HG03175 (cell line): ENCODE results near the gene TDO2.
A peak's percentile ranks its signal among the peaks of the same experiment; 100 is the strongest.
"Not testable (repeated sequence)": the region's sequence is repeated elsewhere in the genome, so short reads cannot be mapped to it uniquely, and the experiment has no call there.

Experiments used
- ATAC-seq: cut with Tn5 transposase; IDR thresholded peaks from one replicate; pipeline ENCODE4 v1.9.1; 2021; ENCODE audit warnings: mild to moderate bottlenecking, moderate library complexity; ENCODE audit not compliant: unreplicated experiment

Gene TDO2

DNA sequence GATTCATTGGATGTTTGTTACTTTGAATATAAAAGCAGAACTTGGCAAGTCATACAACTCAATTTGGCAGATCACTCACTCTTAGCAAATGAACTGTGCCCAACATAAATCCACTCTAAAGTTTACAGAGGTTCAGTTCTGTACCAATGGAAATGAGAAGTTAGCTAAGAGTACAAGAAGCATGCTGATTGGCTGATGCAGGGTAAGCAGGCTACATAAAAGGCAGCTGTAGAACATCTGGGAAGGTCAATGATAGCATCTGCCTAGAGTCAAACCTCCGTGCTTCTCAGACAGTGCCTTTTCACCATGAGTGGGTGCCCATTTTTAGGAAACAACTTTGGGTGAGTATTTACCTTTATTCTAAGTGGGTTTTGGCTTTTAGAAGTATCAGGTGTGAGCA lies at the start of gene TDO2:
TDO2 (plus strand) TSS at position 244 of the 400 bp plus-strand sequence; CDS start at position 307, 63 bp downstream.
- ATAC-seq: no peak

DNA sequence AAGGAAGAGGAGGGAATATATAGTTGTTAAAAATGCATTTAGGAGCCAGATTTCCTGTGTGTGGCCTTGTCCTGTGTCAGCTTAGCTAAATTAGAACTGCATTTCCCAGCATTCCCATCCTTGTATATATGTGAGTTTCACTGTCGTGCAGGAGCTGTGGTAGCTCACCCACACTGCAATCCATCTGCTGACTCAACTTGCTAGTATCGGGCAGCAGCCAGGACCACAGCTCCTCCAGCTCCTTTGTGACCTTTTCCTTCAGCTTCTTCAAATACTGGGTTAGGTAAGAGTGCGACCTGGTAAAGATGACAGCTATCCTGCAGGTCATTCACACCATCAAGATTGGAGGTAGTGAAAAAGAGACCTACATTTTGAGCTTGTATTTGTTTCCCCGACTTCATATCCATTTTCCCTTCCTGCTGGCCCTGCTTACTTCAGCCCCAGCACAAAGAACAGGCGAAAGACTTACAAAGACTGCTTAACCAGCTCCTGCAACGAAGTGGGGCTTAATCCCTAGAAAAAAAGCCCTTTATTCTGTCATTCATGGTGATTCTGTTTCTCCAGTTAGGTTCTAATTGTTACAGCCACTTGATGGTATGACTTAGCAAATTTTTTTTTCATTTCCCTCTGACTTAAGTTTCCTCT lies 48.8 kb upstream of the TDO2 start:
- no peak for ATAC-seq

DNA sequence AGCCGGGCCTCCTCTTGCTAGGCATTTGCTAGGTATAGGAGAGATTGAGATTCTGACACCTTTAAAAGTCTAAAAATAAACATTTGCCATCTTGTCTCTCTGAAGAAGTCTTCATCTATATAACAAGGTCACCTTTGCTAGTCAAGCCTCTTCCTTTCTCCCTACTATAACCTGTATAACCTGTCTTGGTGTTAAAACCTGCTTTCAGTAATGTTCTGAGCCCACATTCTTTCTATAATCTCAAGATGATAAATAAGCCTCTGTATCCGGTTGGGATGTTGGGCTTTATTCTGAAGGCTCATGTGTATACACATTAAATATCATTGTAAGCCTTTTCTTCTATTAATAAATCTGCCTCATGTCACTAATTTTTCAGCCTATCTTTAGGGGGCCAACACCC lies 47.6 kb upstream of the TDO2 start:
- no peak for ATAC-seq

DNA sequence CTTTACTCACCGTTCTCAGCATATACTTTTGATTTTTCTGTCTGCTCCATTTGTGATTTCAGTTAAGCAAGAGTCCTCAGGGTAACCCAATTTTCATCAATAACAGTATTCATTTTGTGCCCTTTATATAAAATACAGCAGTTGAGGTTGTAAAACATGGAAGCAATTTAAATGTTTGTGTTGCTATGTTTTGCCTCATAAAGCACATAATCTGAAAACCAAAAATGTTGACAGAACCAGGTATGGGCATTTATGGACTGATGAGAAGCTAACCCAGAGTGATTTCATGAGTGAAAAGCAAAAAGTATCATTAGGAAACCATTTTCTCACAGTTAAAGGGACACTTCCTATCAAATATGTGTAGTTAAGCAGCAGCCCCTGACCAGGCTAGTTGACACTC lies 37.3 kb upstream of the TDO2 start, which contains the start of gene ASIC5:
ASIC5 (minus strand) TSS at position 101 of the 400 bp plus-strand sequence; CDS start at position 50, 51 bp downstream.
- ATAC-seq: no peak

DNA sequence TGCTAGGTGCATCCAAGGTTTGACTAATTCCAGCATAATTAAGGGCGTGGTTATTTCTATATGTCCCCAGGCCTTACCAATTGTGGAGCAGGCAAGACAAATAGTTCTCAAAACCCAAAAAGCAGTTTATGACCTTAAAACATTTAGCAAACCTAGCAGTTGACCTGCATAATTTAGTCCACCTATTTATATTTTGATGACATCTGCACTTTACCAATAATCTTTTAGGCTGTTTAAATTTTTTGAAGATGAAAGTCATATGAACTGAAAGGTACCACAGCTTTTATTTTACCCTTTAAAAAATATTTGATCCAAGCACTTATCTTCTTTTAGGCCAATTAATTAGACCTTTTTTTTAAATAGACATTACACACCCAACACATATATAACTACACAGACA lies 27.6 kb upstream of the TDO2 start:
- ATAC-seq: no peak

DNA sequence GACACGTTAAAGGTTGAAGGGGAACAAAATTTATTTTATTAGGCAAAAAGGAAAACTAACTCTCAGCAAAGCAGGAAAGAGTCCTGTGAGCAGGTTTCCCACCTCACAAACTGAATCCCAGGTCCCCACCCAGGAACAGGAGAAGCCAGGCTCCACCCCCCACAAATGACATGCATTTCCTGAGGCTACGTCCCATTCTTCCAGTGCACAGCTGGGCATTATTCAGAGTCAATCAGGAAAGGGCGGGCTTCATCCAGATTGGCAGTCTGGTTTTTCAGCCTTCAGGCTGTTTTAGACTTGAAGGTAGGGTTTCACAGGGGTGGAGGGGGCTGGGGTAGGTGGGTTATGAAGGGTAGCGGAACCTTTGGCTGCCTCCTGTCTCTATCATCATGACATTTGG lies 25.5 kb upstream of the TDO2 start:
- ATAC-seq: no peak

DNA sequence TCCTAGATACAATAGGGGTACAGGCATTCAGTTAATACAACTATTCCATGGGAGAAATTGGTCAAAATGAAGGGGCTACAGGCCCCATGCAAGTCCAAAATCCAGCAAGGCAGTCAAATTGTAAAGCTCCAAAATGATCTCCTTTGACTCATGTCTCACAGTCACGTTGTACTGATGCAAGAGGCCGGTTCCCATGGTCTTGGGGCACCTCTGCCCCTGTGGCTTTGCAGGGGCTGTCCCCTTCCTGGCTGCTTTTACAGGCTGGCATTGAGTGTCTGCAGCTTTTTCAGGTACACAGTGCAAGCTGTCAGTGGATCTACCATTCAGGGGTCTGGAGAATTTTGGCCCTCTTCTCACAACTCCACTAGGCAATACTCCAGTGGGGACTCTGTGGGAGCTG lies 24.9 kb upstream of the TDO2 start:
- no peak for ATAC-seq

DNA sequence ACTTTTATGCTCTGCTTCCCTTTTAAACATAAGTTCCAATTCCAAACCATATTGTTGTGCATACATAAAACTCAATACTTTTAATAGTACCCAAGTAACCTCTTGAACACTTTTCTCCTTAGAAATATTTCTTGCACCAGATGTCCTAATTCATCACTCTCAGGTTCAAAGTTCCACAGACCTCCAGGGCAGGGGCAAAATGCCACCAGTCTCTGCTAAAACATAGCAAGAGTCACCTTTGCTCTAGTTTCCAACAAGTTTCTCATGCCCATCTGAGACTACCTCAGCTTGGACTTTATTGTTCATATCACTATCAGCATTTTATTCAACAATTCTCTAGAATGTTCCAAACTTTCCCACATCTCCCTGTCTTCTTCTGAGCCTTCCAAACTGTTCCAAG lies 23.7 kb upstream of the TDO2 start:
- no peak for ATAC-seq

DNA sequence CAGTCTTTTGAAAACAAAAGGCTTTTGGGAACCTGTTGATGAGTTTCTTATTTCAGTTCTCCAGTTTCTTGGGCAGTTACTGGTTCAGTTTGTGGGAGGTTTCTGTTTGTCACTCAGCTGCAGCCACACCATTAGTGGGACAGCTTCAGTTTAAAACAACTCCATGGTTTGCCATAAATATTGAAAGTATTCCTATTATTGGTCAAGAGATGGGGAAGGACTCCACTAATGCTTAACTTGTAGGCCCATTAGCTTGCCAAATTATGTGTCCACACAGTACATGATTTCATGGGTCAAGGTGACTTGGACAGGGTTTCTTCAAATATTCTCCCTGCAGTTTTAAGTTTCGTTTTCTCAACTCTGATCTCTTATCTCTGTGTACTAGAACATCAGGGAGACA lies 21.9 kb upstream of the TDO2 start:
- peak; percentile 38 for ATAC-seq

DNA sequence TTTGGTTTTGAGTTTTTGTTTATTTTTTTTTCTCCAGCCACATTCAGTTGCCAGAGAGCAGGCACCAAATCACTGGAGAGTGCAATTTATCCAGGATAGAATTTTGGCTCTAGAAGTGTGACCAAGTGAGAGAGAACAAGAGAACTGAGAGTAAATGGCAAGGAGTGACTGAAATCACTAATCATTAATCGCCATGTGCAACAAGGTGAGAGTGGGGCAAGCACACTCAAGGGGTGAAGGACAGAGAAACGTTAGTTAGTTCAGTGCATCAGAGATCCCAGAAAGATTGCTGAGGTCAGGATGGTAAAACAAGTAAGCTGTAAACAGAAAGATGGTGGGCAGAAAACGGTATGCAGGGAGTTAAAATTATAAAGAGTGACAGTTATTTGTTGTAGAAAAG lies 19.6 kb upstream of the TDO2 start:
- no peak for ATAC-seq

DNA sequence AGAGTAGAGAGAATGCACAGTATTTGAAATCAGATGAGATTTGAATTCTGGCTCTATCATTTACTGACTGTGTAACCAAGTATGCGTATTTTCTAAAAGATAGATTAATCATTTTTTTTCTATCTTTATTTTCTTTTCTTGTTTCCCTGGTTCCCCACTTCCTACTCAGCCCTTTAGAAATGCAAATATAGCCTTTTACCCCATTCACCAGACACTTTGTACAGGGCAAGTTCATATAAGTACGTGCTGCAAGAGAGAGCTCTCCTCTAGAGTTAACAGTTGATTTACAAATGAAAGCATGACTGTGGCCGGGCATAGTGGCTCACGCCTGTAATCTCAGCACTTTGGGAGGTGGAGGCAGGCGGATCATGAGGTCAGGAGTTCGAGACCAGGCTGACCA lies 17.8 kb upstream of the TDO2 start:
- no peak for ATAC-seq

DNA sequence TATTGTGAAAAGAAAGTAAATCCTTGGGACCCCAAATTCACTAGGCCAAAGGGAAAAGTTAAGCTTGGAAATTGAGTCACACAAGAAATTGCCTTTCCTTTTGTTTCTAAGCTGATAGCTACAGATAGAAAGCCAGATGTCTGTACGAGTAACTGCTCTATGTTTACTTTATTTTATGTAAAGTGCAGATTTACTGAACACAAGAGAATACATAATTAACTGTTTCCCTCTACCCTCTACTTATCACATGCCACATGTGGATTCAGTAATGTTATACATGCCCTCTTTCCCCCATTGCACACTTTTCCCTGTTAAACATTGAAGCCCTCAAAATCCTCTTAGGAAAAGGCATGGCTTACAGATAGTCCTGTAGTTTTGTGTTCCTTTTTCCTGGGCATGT lies 16.5 kb upstream of the TDO2 start:
- no peak for ATAC-seq

DNA sequence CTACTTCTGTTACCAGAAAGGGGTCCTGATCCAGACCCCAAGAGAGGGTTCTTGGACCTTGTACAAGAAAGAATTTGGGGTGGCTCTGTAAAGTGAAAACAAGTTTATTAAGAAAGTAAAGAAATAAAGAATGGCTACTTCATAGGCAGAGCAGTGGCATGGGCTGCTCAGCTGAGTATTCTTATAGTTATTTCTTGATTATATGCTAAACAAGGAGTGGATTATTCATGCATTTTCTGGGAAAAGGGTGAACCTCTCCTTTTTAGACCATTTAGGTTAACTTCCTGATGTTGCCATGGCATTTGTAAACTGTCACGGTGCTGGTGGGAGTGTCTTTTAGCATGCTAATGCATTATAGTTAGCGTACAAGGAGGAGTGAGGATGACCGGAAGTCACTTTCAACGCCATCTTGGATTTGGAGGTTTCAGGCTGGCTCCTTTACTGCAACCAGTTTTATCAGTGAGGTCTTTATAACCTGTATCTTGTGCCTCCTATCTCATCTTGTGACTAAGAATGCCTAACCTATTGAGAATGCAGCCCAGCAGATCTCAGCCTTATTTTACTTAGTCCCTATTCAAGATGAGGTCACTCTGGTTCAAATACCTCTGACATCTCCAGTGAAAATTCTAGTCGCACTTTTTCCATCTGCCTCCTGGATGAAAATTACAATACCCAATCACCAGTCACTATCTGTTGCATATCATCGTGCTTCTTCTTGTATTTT lies 15.5 kb upstream of the TDO2 start:
- no peak for ATAC-seq

DNA sequence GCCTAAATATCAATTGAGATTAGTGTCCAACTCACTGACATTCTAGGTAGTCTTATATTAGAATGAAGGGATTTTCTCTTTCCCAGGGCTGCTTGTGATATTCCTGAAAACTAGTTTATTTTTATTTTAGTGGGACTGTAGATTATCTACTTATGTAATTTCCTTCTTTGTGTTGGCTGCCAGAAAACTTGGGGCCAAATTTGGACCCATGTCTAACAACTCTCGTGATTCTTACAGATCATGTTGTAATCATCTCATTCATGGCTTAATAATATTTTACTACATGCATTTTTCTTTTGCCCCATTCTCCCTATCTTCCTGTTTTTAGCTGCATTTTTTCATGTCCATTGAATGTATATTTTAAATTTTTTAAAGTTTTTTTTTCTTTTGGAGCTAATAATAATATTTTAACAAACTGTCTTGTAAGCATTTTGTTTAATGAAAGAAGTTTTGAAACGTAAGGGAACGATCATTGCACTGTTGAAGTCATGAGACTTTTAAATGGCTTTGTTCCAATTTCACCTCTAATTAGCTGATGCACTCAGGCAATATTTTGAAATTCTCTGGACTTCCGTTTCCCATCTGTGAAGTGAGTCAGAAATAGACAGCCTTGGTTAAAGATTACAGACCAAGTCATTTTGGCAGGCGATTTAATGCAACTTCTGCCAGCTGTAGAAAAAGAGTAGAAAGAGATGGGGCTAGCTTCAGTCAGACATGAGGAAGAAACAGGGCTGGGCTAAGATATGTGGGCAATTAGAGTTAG lies 14.3 kb upstream of the TDO2 start:
- ATAC-seq: peak; percentile 95

DNA sequence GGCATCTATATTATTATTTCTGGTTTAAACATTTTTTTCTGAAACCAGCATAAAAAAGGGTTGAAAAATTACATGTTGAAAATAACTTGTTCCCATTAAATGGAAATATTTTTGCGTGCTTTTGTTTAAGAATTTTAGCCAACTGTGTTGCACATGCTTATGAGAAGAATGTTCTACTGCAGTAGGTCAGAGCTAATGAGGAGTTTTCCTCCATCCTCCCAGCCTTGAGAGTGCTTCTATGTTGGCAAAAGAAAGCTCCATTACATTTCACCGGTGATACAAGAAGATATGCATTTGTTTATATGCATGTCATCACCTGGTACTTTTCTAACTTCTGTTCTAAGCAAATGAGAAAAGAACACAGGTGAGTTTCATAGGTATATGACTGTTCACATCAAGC lies 13.6 kb upstream of the TDO2 start:
- ATAC-seq: no peak

DNA sequence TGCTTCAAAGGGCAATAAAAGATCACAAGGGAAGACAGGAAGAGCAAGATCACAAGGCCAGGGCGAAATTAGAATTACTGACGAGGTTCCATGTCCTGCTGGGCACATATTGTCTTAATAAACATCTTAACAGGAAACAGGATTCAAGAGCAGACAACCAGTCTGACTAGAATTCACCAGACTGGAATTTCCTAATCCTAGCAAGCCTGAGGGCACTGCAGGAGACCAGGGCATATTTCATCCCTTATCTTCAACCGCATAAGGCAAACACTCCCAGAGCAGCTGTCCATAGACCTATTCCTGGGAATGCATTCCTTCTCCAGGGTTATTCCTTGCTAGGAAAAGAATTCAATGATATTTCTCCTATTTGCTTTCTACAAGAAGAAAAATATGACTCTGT lies 12.4 kb upstream of the TDO2 start:
- no peak for ATAC-seq

DNA sequence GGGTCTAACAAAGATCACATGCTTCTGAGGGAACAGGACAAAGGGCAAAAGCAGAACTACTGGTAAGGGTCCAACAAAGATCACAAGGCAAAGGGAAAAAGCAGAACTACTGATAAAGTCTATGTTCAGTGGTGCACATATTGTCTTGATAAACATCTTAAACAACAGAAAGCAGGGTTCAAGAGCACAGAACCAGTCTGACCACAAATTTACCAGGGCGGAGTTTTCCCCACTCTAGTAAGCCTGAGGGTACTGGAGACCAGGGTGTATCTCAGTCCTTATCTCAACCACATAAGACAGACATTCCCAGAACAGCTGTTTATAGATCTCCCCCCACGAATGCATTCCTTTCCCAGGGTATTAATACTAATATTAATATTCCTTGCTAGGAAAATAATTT lies 5.1 kb upstream of the TDO2 start:
- not testable (repeated sequence) for ATAC-seq

DNA sequence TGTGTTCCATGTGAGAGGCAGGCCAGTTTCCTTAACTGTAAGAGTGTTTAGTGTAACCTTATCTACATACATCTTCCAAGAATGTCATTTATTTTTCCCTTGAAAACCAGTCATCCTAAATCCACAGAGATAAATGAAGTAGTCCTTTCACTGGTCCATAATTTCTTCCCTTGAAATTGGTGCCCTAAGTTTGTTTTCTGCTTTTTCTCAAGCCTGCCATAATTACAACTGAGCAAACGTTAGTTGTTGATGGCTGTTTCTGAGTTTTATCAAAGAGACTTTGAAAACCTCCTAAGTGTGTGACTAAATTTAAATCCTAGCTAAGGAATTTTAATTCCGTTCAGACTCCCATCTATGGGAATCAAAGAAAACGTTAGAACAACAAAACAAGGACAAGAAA lies 3.6 kb upstream of the TDO2 start:
- ATAC-seq: no peak

DNA sequence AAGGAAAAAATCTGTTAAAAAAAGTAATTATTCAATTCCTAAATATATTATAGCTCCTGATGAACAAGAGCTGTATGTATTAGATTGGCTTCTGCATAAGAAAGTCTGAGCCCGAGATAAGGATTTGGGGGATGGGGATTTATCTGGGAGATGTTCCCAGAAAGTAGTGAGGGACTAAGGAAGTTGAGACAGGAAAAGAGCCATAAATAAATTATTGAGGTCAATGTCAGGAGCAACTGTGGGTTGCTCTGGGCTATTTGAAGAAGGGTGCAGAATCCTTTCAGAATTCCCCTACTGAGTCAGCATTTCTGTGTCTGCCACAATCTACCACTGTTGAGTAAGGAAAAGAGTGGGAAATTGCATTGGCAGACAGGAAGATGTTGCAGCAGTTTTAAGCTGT lies 3.1 kb upstream of the TDO2 start:
- ATAC-seq: no peak

DNA sequence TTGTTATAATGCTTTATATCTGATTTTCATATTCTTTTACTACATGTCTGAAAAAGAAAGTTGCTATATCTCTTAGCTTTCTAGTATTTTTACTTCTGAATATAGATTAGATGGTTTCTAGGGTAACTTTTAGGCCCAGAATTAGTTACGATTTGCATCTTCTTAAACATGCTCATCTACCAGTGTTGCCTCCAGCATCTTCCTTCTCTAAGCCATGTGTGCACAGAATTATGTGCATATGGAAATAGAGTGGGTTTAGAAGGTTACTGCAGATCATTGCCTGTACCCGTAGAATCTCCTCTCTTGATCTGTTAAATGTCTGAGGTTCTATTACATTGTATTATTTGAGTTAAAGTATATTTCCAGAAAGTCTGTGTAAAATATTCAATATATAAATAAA lies 2.5 kb upstream of the TDO2 start:
- ATAC-seq: no peak

DNA sequence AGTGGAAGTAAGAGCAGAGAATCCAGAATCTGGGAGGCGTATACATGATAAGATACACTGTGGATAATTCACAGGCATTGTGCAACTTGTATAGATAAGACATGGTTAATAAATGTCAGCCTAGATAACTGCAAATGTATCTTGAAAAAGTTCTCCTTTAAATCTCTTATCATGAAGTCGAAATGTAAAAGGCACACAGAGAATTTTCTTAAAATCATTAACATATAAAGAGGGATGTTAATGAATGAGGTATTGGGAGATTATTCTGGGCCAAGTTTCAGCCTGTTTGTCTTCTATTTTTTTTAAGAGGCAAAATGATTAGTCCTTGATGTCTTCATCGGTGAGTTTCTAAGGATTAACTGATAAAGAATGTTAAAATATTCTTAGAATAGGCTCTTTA lies 835 bp downstream of the TDO2 start:
- ATAC-seq: no peak
